HepG2 (cell line): ENCODE data around the gene DQX1. TPM values are rescaled to one million over a fixed set of nuclear protein-coding genes. Genes with fewer than 3 reads are reported as not detected.
A peak's percentile ranks its signal among the peaks of the same experiment; 100 is the strongest.

Source experiments
- ATAC-seq: fragments of 200-7000 bp; cut with Tn5 transposase; 3 replicates; pipeline ENCODE4 v1.9.1; 2020; ENCODE audit warnings: mild to moderate bottlenecking, moderate library complexity
- BruUV-seq: library from RNA; stranded (reverse); fragments of 400-500 nt; replicated peaks from 2 replicates; lab custom pipeline; 2021; lab: Mats Ljungman, UMichigan
- CTCF ChIA-PET: fragments of 300-600 bp; formaldehyde crosslinking; extraction: SDS; loops from one replicate; lab custom pipeline; 2021; ENCODE audit warnings: low total read pairs, inconsistent platforms, low intra/inter-chr PET ratio; lab: Yijun Ruan, JAX
- POLR2A ChIA-PET: fragments of 350-600 bp; sonication (Branson Sonifier 250); formaldehyde crosslinking; loops from one replicate; lab custom pipeline; 2020; ENCODE audit warnings: antibody characterized with exemption, inconsistent platforms; lab: Yijun Ruan, JAX
- DNase-seq: peaks from one replicate; pipeline ENCODE4 v3.0.0-alpha.2; 2015; ENCODE audit warnings: low spot score
- FAIRE-seq: peaks from 3 replicates; lab custom pipeline; 2011; peaks lifted over from hg19 to GRCh38; lab: Jason Lieb, UNC
- H2AFZ ChIP-seq: one replicate; pipeline ENCODE4 v1.6.1; 2011; ENCODE audit warnings: low read length, inconsistent platforms
- H3K27ac ChIP-seq: fragments of 300-600 bp; 3 replicates; pipeline ENCODE4 v1.8.0; 2011; ENCODE audit warnings: mixed run types, mild to moderate bottlenecking, mixed read lengths, low read length, inconsistent platforms; ENCODE audit not compliant: insufficient read depth; ENCODE audit errors: extremely low read length
- H3K27me3 ChIP-seq, 2 experiments: fragments of 200-600 bp in 1 of 2; 2 replicates in 1 of 2; 3 replicates in 1 of 2; pipeline versions ENCODE4 v1.6.0 to v1.8.0; 2011; ENCODE audit warnings: low read length in 2 of 2, mild to moderate bottlenecking in 2 of 2, moderate library complexity in 2 of 2, inconsistent platforms in 1 of 2; ENCODE audit not compliant: insufficient read depth in 2 of 2, control insufficient read depth in 1 of 2
- H3K36me3 ChIP-seq, 2 experiments: fragments of 200-600 bp in 1 of 2; replicated peaks in 1 of 2; 2 replicates in 1 of 2; 3 replicates in 1 of 2; pipeline versions ENCODE4 v1.5.1 to v1.8.0; 2011; ENCODE audit warnings: low read length in 2 of 2, inconsistent platforms in 1 of 2; ENCODE audit not compliant: insufficient read depth in 2 of 2, control insufficient read depth in 1 of 2
- H3K4me1 ChIP-seq: 2 replicates; pipeline ENCODE4 v1.5.1; 2012; ENCODE audit warnings: low read length, inconsistent platforms; ENCODE audit not compliant: insufficient read depth
- H3K4me2 ChIP-seq: 2 replicates; pipeline ENCODE4 v1.6.0; 2011; ENCODE audit warnings: low read depth, low read length, inconsistent platforms
- H3K4me3 ChIP-seq, 3 experiments: fragments of 200-600 bp in 1 of 3; sonication (generic), shearing (Covaris generic) in 1 of 3; replicated peaks in 1 of 3; 2 replicates each; pipeline ENCODE4 v1.5.1; 2011 to 2016; ENCODE audit warnings: low read length in 3 of 3, inconsistent platforms in 2 of 3, low read depth in 2 of 3, mild to moderate bottlenecking in 2 of 3, control low read depth in 1 of 3, mixed read lengths in 1 of 3; ENCODE audit not compliant: insufficient read depth in 1 of 3
- H3K79me2 ChIP-seq: one replicate; pipeline ENCODE4 v1.6.1; 2011; ENCODE audit warnings: low read length, inconsistent platforms; ENCODE audit not compliant: insufficient read depth
- H3K9ac ChIP-seq: 2 replicates; pipeline ENCODE4 v1.6.0; 2011; ENCODE audit warnings: mild to moderate bottlenecking, low read depth, low read length, inconsistent platforms; ENCODE audit not compliant: insufficient read depth
- H3K9me3 ChIP-seq: 2 replicates; pipeline ENCODE4 v1.5.1; 2012; ENCODE audit warnings: mild to moderate bottlenecking, low read length
- H4K20me1 ChIP-seq: 2 replicates; pipeline ENCODE4 v1.6.0; 2011; ENCODE audit warnings: inconsistent platforms, mild to moderate bottlenecking, low read length, moderate library complexity; ENCODE audit not compliant: insufficient read depth
- GABPA ChIP-seq, 2 experiments: IDR thresholded peaks; 2 replicates each; pipeline ENCODE4 v1.6.1; 2011 to 2016; ENCODE audit warnings: low read depth in 2 of 2, low read length in 1 of 2, missing biosample characterization in 1 of 2, missing genetic modification characterization in 1 of 2
- IKZF4 ChIP-seq: sonication (generic); formaldehyde crosslinking; IDR thresholded peaks from 2 replicates; pipeline ENCODE4 v1.5.1; 2020; ENCODE audit warnings: borderline replicate concordance, mild to moderate bottlenecking, low read depth, missing genetic modification reagents; ENCODE audit errors: not compliant biosample characterization
- MAFF ChIP-seq: IDR thresholded peaks from 2 replicates; pipeline ENCODE4 v1.6.1; 2011; ENCODE audit warnings: low read depth, low read length, improper control_type of control experiment
- MBD4 ChIP-seq: IDR thresholded peaks from 2 replicates; pipeline ENCODE4 v1.6.1; 2012; ENCODE audit warnings: low read length, inconsistent platforms, borderline replicate concordance
- POGZ ChIP-seq: sonication (generic); formaldehyde crosslinking; IDR thresholded peaks from 2 replicates; pipeline ENCODE4 v1.4.0; 2020; ENCODE audit warnings: mild to moderate bottlenecking, missing genetic modification reagents
- RBFOX2 ChIP-seq: fragments of 200-400 bp; formaldehyde crosslinking; IDR thresholded peaks from 2 replicates; pipeline ENCODE4 v1.6.1; 2017; ENCODE audit warnings: low read depth, mild to moderate bottlenecking, low read length
- RBM22 ChIP-seq: fragments of 200-400 bp; formaldehyde crosslinking; optimal IDR thresholded peaks from 2 replicates; pipeline ENCODE3; 2017; ENCODE audit warnings: mild to moderate bottlenecking, low read length, moderate library complexity
- U2AF1 ChIP-seq: fragments of 200-400 bp; formaldehyde crosslinking; optimal IDR thresholded peaks from 2 replicates; pipeline ENCODE3; 2017; ENCODE audit warnings: mild to moderate bottlenecking, low read depth, low read length
- ZBTB38 ChIP-seq: sonication (generic); formaldehyde crosslinking; IDR thresholded peaks from 2 replicates; pipeline ENCODE4 v1.5.1; 2020; ENCODE audit warnings: mild to moderate bottlenecking, missing genetic modification reagents
- ZNF577 ChIP-seq: sonication (generic); formaldehyde crosslinking; IDR thresholded peaks from 2 replicates; pipeline ENCODE4 v1.4.0; 2020; ENCODE audit warnings: mild to moderate bottlenecking, low read depth, missing genetic modification reagents, borderline replicate concordance
- ZNF639 ChIP-seq: conservative IDR thresholded peaks from 2 replicates; pipeline ENCODE4 v1.6.1; 2018; ENCODE audit warnings: missing genetic modification reagents
- ZNF761 ChIP-seq: sonication (generic); formaldehyde crosslinking; conservative IDR thresholded peaks from 2 replicates; pipeline ENCODE4 v1.4.0; 2020; ENCODE audit warnings: mild to moderate bottlenecking, missing genetic modification reagents
- WGBS: methylation state at CpG from one replicate; pipeline ENCODE4 v1.1.6; 2017; ENCODE audit warnings: low lambda C conversion rate; 5-methylcytosine and 5-hydroxymethylcytosine counted together
- in situ Hi-C: cut with HindIII; loops from 2 replicates; pipeline ENCODE4 v1.10.0; 2017; ENCODE audit warnings: low pct_unique_long_range_greater_than_20kb; ENCODE audit not compliant: extremely low pct_ligation_motif_present
- intact Hi-C: fragments of 100-400 bp; cut with micrococcal nuclease; formaldehyde crosslinking; loops from one replicate; pipeline ENCODE4 v1.10.0; 2022; ENCODE audit not compliant: unreplicated experiment
- polyA plus RNA-seq, 8 experiments: library from polyadenylated mRNA; depleted of rRNA in 3 of 8; stranded (reverse) in 7 of 8; unstranded in 1 of 8; fragments of >200 nt; fragmentation: Illumina TruSeq in 4 of 8; extraction: Trizol in 4 of 8; gene quantifications; 2 replicates each; pipeline versions ENCODE4 v1.2.1 to v1.2.3, GENCODE V29; 2011 to 2016; ENCODE audit warnings: low read depth in 4 of 8, missing spikeins in 1 of 8, mixed read lengths in 1 of 8; ENCODE audit not compliant: insufficient read depth in 1 of 8
- total RNA-seq, 5 experiments: library from RNA; depleted of rRNA; stranded (reverse); fragments of >200 nt; fragmentation: Illumina TruSeq; extraction: Trizol; gene quantifications; 2 replicates each; pipeline ENCODE4 v1.2.3, GENCODE V29; 2016; ENCODE audit warnings: low read depth in 1 of 5

DQX1 gene
- total and polyA plus RNA-seq, 2 of the 13 experiments (the other 11 are each of a cell fraction or from before 2014, with no cell fraction given): 27.6 to 89.8 TPM

- 0 out of 2 replicates have a peak, but pooled peaks have one; percentile 13 for TF ChIP-seq ZNF577 (CRISPR knock-in tag)
- TF ChIP-seq POGZ: no peak
- TF ChIP-seq MBD4: 0 out of 2 replicates have a peak, but pooled peaks have one; percentile 67
- TF ChIP-seq MAFF: no peak
- TF ChIP-seq GABPA (IDR thresholded peaks at IDR 0.05; ENCODE audit: low read depth, low read length): no peak
- TF ChIP-seq GABPA (CRISPR knock-in tag; IDR thresholded peaks at IDR 0.05; ENCODE audit: low read depth): 0 out of 2 replicates have a peak, but pooled peaks have one; percentile 30
- peak; percentile 49; the same call in 1 of the 2 replicates for TF ChIP-seq ZNF761 (CRISPR knock-in tag)
- no peak for TF ChIP-seq IKZF4 (CRISPR knock-in tag)
- no peak for TF ChIP-seq U2AF1
- TF ChIP-seq ZBTB38: no peak
These were observed 28.8 kb downstream of the DQX1 start (continued) for GRCh38 chr2:74496997-74497776.

- no peak overlapping the region for H3K4me2 ChIP-seq
- no peak overlapping the region for H2AFZ ChIP-seq
- peak; percentile 2 for TF ChIP-seq RBM22
- no peak for TF ChIP-seq ZNF639
- TF ChIP-seq RBFOX2: peak; percentile 39; the same call in 1 of the 2 replicates
- CTCF ChIA-PET: no interaction called here
- no peaks in the 10 kb centered on the region for H3K27me3 ChIP-seq
- peaks cover 26 to 39% of the 10 kb centered on the region in 2 experiments for H3K36me3 ChIP-seq
- in situ Hi-C loops: no loop called here
- intact Hi-C loops: loop anchor here (10.0 kb wide), 1 partner anchor 1801 kb away; no protein-coding TSS in a partner anchor
- H3K4me1 ChIP-seq: peaks cover 67% of the 10 kb centered on the region
- no peaks in the 10 kb centered on the region for H4K20me1 ChIP-seq
- no peak for DNase-seq
- H3K9me3 ChIP-seq: no peaks in the 10 kb centered on the region
- no peak for FAIRE-seq
- no TSS peak for BruUV-seq
- 96% methylated on average over 1 of the region's 1 CpG for WGBS
- ATAC-seq: no peak
- no peak overlapping the region for H3K4me3 ChIP-seq
- H3K79me2 ChIP-seq: peaks cover 3% of the 10 kb centered on the region
- peak overlapping the region; percentile 70 for H3K27ac ChIP-seq
- H3K9ac ChIP-seq: no peak overlapping the region
- POLR2A ChIA-PET: interaction anchor here (0.9 to 16.5 kb wide), 4 partner anchors 11 to 37 kb away, joined by 3 to 795 read pairs (median 42); partner anchors contain the start of genes CCDC142, DQX1, MRPL53 and PCGF1
These were observed 30.6 kb downstream of the DQX1 start for GRCh38 chr2:74495440-74495839.
